G401 (cell line): ENCODE data around the gene PRTFDC1. TPM values are rescaled to one million over a fixed set of nuclear protein-coding genes. Genes with fewer than 3 reads are reported as not detected.
A peak's percentile ranks its signal among the peaks of the same experiment; 100 is the strongest.

Experiments used
- DNase-seq: peaks from one replicate; pipeline ENCODE4 v3.0.0-alpha.2; 2015; ENCODE audit warnings: low spot score
- in situ Hi-C: cut with HindIII; loops from 2 replicates; pipeline ENCODE4 v1.10.0; 2016; ENCODE audit warnings: low sequenced_read_pairs, mixed read lengths
- total RNA-seq: library from RNA; depleted of rRNA; stranded (reverse); fragments of >200 nt; shearing (Covaris generic); gene quantifications from 2 replicates; pipeline ENCODE4 v1.2.3, GENCODE V29; 2014

Gene PRTFDC1
- total RNA-seq, 1 experiment from 2014 or later = 46.6 TPM

- DNase-seq = no peak
- in situ Hi-C loops = no loop called here
These were observed 64.6 kb downstream of the PRTFDC1 start for GRCh38 chr10:24887855-24888231.

- in situ Hi-C loops = no loop called here
- DNase-seq = no peak
These were observed 66.1 kb downstream of the PRTFDC1 start for GRCh38 chr10:24886290-24886680.

DNA sequence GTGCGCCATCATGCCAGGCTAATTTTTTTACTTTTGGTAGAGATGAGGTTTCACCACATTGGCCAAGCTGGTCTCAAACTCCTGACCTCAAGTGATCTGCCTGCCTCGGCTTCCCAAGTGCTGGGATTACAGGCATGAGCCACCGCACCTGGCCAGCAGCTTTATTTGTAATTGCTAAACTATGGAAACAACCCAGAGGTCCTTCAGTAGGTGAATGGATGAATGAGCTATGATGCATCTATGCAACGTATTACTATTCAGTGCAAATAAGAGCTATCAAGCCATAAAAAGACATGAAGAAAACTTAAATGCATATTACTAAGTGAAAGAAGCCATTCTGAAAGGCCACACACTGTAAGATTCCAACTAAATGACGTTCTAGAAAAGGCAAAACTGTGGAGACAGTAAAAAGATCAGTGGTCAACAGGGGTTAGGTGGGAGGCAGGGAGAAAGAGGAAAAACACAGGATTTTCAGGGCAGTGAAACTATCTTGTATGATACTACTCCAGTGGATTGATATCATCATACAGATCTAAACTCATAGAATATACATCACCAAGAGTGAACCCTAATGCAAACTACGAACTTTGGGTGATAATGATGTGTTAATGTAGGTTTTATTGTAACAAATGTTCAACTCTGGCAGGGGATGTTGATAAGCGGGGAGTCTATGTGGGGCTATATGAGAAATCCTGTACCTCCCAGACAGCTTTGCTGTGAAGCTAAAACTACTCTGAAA, 66.7 kb downstream of the PRTFDC1 start:
- in situ Hi-C loops = no loop called here
- no peak for DNase-seq

DNA sequence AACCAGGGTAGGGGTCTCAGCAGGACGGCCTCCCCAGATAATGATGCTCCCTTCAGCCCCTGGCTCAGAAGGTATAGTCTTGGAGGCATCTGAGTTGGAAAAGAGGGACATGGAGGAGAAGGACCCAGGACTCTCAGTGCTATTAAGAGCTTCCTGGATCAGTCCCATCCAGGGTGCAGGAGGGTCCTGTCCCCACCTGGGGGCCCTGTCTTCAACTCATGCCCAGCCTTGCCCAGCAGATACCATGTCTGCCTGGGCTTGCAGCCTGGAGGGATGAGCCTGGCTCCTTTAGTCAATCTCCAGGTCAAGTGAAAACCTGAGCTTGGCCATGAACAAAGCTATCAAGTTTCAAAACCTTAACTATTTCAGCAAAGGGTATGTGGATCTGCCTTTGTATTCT, 67.6 kb downstream of the PRTFDC1 start:
- in situ Hi-C loops = no loop called here
- DNase-seq = no peak

GRCh38 chr10:24884316-24884715, 68.1 kb downstream of the PRTFDC1 start:
- in situ Hi-C loops = no loop called here
- no peak for DNase-seq

GRCh38 chr10:24883176-24883575, 69.2 kb downstream of the PRTFDC1 start:
- no peak for DNase-seq

DNA sequence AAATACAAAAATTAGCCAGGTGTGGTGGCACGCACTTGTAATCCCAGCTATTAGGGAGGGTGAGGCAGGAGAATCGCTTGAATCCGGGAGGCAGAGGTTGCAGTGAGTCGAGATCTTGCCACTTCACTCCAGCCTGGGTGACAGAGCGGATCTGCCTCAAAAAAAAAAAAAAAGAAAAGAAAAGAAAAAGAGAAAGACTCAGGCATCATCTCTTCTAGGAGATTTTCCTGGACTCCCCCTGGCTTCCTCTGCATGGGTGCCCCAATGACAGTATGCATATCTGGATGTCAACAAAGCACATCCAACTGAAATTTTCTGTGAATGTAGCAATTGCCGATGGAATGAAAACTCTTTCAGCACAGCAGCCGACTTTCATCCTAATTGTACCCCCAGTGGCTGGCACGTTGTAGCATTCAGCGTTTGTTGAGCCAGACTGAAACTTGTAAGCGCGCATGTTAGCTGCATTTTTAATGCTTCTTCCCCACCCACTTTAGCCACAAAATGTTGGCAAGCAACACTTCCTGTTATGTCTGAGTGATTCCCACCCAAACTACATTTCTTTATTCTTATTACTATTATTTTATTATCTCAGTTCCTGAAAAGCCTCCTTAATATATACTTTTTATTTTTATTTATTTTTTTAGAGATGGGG, 70.2 kb downstream of the PRTFDC1 start:
- DNase-seq = no peak
- in situ Hi-C loops = no loop called here

More at GRCh38 chr10:24883176-24883575, 69.2 kb downstream of the PRTFDC1 start:
- in situ Hi-C loops = no loop called here

GRCh38 chr10:24879861-24880260, 72.5 kb downstream of the PRTFDC1 start:
- in situ Hi-C loops = no loop called here
- DNase-seq = no peak

- DNase-seq = no peak
- in situ Hi-C loops = no loop called here
These were observed 78.3 kb downstream of the PRTFDC1 start for GRCh38 chr10:24874133-24874532.

- DNase-seq = peak; percentile 25
- in situ Hi-C loops = no loop called here
These were observed 79.1 kb downstream of the PRTFDC1 start for GRCh38 chr10:24873281-24873683.

GRCh38 chr10:24872790-24873182, 79.6 kb downstream of the PRTFDC1 start:
- in situ Hi-C loops = no loop called here
- DNase-seq = no peak

DNA sequence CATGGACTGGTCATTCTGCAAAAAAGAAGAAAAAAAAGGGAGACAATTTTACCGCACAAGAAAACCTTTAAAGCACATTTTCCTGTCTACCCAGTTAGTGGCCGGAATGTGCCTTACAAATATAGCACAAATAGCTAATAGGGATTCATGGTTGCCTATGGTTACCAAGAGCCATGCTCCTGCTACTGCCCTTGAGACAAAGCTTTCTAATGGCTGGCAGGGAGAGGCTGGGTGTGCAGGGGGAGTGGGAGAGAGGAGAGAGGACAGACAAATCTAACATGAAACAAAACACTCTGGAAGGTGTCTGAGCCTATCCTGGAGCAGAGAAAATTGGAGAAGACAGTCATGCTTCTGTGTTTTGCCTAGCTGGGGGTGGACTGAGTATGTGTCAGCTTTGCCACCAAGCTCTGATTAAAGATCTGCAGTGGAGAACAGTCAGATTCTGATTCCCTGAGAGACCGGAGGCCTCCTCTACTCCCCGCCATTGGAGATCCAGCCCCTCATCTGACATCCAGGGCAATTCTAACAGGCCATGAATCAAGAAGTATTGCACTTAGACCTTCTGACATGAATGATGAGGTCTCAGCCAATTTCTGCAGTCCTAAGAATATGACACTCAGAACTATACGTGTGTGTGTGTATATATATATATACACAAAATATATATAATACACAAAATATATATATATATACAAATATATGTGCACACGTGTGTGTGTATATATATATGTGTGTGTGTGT, 80.2 kb downstream of the PRTFDC1 start:
- DNase-seq = peak; percentile 72
- in situ Hi-C loops = no loop called here

- in situ Hi-C loops = no loop called here
- peak; percentile 51 for DNase-seq
These were observed 81.1 kb downstream of the PRTFDC1 start for GRCh38 chr10:24871011-24871935.

DNA sequence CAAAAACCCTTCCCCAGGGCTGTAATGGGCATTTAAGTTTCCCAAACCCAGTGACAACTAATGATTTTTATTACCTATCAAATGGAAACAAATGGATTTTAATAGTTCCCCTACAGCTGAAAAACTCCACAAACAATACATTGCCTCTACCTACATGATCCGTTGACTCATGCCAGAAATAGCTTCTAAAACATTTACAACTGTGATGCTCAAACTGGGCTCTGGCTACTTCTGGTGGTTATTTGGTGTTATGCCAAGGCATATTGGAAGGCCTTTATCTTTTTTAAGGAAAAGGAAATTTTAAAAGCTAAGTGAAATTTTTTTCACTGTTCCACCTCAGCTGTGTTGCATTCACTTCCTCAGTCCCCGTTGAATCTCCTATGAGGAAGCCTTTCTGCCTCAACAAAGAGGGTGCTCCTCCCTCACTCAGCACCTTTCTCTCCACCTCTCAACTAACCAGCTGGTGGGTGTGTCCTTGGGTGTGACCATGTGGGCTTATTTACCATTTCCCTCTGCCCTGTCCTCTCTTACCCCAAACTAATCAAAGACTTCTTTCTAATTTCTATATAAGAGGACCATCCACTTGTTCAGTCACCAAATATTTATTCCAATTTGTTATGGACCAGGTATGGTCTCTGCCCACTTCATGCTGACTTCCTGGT, 82.9 kb downstream of the PRTFDC1 start:
- DNase-seq = no peak
- in situ Hi-C loops = no loop called here

DNA sequence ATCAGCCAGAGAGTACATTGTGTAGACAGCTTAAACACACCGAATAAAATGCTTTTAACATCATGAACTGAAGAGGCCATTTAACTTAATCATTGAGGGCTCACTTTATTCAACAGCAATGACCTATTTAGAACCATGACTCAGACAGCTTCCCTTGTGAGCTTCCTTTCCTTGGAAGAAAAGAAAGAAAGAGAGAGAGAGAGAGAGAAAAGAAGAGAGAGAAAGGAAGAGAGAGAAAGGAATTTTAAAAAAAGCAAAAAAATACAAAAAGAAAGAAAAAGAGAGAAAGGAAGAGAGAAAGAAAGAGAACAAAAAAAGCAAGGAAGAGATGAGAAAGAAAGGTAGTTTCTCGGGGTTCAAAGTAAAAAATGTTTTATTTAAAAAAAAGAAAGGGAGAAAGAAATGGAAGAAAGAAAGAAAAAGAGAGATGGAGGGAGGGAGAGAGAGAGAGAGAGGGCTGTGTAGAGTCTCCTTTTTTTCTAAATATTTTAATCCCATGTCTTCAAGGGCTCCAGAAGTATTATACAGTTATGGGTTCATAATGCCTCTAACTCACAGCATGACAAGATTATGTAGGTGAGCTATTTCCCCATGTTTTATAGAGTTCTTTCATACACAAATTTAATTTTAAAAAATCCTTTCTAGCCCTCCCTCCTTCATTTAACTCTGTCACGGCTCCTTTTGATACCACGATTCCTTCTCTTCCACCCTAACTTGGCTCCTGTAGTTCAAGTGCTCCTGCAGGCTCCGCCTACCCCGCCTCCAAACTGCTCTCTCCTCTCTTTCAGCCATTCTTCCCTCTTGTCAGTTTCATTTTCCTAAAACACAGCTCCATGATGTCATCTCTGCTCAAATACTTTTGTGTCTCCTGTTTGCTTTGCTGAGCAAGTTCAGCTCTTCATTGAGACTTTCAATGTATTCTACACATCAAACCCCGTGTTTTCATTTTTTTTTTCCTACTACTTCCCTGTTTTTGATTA, 85.5 kb downstream of the PRTFDC1 start:
- peak; percentile 12 for DNase-seq
- in situ Hi-C loops = no loop called here

DNA sequence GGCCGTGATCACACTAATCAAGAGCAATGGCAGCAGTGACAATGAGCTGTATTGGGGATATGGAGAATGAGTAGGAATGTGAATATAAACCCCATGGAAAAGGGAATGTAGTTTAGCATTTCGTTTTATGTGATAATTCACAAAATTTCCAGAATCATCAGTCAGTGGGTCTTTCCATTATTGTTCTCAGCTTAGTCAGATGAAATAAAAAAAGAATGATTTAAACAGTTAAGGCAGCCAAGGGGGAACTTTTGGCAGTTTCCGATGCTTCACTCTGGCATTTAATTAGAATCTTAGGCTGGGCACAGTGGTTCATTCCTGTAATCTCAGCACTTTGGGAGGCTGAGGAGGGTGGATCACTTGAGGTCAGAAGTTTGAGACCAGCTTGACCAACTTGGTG, 86.6 kb downstream of the PRTFDC1 start:
- in situ Hi-C loops = no loop called here
- no peak for DNase-seq

GRCh38 chr10:24862589-24862988, 89.8 kb downstream of the PRTFDC1 start:
- no peak for DNase-seq
- in situ Hi-C loops = no loop called here
